SK-N-MC (cell line): ENCODE measurements around the gene INPP4B.

Experiments used
- EZH2 ChIP-seq: fragments of 200-600 bp; sonication (generic); IDR thresholded peaks from one replicate; pipeline ENCODE4 v1.6.1; 2017; ENCODE audit warnings: antibody characterized with exemption
- FOXP2 ChIP-seq: optimal IDR thresholded peaks from 2 replicates; pipeline ENCODE3; 2011; ENCODE audit warnings: mild to moderate bottlenecking, moderate library complexity; ENCODE audit not compliant: insufficient read depth; ENCODE audit errors: extremely low read length, control extremely low read depth

GRCh38 chr4:142312391-142312790 is 533.7 kb downstream of the INPP4B start:
- TF ChIP-seq EZH2 = no peak
- no peak for TF ChIP-seq FOXP2
